ENCODE measurements around the gene CDON. TPM values are rescaled to one million over a fixed set of nuclear protein-coding genes. Genes with fewer than 3 reads are reported as not detected.

CDON gene
- total and polyA plus RNA-seq, 2 donors from 2014 or later = 0.45 to 4.0 TPM

DNA sequence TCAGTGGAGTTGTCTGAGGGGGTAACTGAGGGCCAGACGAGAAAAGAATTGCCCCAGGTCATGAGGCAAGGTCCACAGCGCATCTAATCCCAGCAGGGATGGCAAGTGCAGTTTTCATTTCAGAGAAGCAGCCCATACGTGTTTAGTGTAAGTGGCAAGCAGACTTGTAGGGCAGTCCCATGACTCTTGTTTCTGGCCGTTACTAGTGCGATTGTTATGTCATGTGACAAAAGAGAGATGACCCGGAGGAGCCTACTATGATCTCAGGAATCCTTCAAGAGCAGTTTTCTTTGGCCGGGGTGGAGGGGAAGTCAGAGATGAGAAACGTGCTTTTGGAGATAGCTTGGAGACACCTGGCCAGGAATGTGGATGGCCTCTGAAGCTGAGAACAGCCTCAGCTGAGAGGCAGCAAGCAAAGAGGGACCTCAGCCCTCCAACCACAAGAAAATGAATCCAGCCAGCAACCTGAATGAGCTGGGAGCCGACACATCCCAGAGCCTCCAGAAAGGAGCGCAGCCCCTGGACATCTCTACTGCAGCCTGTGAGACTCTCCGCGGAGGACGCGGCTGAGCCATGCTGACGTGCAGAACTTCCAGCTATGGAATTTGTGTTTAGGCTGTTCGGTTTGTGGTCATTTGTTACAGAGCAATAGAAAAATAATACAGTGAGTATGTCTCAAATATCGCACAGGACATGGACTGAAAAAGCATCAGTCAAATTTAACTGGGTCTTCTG, 44.1 kb upstream of the CDON start:
- Histone ChIP-seq H3K36me3 (ENCODE audit: control insufficient read depth in 2 of 3, insufficient read depth in 3 of 3, low read length in 3 of 3) (no peaks in the 10 kb centered on the region), H3K9me3 (ENCODE audit: control insufficient read depth in 2 of 3, insufficient read depth in 1 of 3, low read length in 3 of 3) (no peaks in the 10 kb centered on the region), H3K4me3 (ENCODE audit: low read length in 3 of 3) (no peak overlapping the region), H3K27ac (ENCODE audit: low read depth in 2 of 2, low read length in 2 of 2) (no peak overlapping the region), H3K4me1 (ENCODE audit: control insufficient read depth in 2 of 3, insufficient read depth in 2 of 3, low read depth in 1 of 3, low read length in 3 of 3) (peaks cover 0 to 2% (median 0%) of the 10 kb centered on the region in 3 donors), H3K27me3 (ENCODE audit: control insufficient read depth, insufficient read depth, low read length) (no peaks in the 10 kb centered on the region), H3K9ac (ENCODE audit: low read length in 3 of 3) (no peak overlapping the region)
- FAIRE-seq (no peak), DNase-seq (peak in 1 of 5 donors; percentile 22)
- TF ChIP-seq, protein P1, sequence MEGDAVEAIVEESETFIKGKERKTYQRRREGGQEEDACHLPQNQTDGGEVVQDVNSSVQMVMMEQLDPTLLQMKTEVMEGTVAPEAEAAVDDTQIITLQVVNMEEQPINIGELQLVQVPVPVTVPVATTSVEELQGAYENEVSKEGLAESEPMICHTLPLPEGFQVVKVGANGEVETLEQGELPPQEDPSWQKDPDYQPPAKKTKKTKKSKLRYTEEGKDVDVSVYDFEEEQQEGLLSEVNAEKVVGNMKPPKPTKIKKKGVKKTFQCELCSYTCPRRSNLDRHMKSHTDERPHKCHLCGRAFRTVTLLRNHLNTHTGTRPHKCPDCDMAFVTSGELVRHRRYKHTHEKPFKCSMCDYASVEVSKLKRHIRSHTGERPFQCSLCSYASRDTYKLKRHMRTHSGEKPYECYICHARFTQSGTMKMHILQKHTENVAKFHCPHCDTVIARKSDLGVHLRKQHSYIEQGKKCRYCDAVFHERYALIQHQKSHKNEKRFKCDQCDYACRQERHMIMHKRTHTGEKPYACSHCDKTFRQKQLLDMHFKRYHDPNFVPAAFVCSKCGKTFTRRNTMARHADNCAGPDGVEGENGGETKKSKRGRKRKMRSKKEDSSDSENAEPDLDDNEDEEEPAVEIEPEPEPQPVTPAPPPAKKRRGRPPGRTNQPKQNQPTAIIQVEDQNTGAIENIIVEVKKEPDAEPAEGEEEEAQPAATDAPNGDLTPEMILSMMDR (IDR thresholded peaks at IDR 0.05; ENCODE audit: borderline replicate concordance, extremely low read depth, insufficient read depth) = no peak
- intact Hi-C loops (cut with DNase I) = no loop called here

DNA sequence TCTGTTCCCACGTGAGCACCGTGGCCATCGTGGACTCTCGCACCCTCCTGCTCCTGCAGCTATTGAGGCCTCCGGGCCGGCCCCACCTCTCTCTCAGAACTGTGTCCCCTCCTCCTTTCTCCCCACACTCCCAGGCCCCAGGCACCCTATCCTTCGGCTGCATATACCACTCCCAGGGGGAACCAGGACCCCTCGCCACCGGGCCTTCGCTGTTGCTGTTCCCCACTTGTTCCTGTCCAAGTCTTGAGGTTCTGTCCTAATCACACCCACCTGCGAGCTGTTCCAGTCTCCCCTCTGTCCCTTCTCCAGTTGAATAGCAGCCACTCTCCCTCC, 43.0 kb upstream of the CDON start:
- Histone ChIP-seq H3K36me3 (ENCODE audit: control insufficient read depth in 2 of 3, insufficient read depth in 3 of 3, low read length in 3 of 3) (no peaks in the 10 kb centered on the region), H3K9me3 (ENCODE audit: control insufficient read depth in 2 of 3, insufficient read depth in 1 of 3, low read length in 3 of 3) (no peaks in the 10 kb centered on the region), H3K4me1 (ENCODE audit: control insufficient read depth in 2 of 3, insufficient read depth in 2 of 3, low read depth in 1 of 3, low read length in 3 of 3) (peaks cover 0 to 2% (median 0%) of the 10 kb centered on the region in 3 donors), H3K9ac (ENCODE audit: low read length in 3 of 3) (no peak overlapping the region), H3K27me3 (ENCODE audit: control insufficient read depth, insufficient read depth, low read length) (no peaks in the 10 kb centered on the region), H3K4me3 (ENCODE audit: low read length in 3 of 3) (no peak overlapping the region), H3K27ac (ENCODE audit: low read depth in 2 of 2, low read length in 2 of 2) (no peak overlapping the region)
- TF ChIP-seq, protein P1 (IDR thresholded peaks at IDR 0.05; ENCODE audit: borderline replicate concordance, extremely low read depth, insufficient read depth) = no peak
- intact Hi-C loops (cut with DNase I) = no loop called here
- DNase-seq (no peak), FAIRE-seq (no peak)

DNA sequence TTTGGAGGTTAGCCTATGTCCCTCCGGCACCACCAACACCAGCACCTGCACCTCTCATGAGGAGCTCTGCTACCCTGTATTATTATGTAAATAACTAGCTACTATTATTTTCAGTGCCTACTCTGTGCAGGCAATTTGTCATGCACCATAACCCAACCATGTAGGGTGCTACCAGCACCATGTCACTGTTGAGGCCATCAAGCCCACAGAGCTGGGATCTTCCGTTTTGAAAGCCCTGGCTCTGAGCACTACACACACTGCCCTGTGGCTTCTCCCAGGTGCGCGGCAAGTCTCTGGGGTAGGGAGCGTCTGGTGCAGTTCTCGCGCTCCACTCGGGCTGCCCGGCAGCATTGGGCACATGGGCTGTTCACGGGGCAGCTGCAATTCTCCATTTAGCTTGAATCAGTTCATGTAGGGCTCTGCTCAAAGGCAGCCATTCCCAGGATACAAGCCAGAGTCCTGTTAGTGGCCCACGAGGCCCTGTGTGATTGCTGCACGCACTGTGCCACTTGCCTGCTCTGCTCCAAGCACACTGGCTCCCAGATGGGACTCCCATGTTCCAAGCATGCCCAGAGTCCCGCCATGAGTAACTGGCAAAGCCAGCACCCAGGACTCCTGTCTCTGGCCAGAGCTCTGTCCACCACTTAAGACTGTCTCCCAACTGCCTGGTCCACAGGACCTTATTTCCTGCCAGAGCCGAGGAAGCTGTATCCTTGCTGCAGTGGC, 42.5 kb upstream of the CDON start:
- intact Hi-C loops (cut with DNase I) = no loop called here
- FAIRE-seq = no peak

More for the DNA sequence above, 42.5 kb upstream of the CDON start:
- Histone ChIP-seq H3K36me3 (ENCODE audit: control insufficient read depth in 2 of 3, insufficient read depth in 3 of 3, low read length in 3 of 3) (no peaks in the 10 kb centered on the region), H3K9me3 (ENCODE audit: control insufficient read depth in 2 of 3, insufficient read depth in 1 of 3, low read length in 3 of 3) (no peaks in the 10 kb centered on the region), H3K4me3 (ENCODE audit: low read length in 3 of 3) (no peak overlapping the region), H3K27me3 (ENCODE audit: control insufficient read depth, insufficient read depth, low read length) (no peaks in the 10 kb centered on the region), H3K4me1 (ENCODE audit: control insufficient read depth in 2 of 3, insufficient read depth in 2 of 3, low read depth in 1 of 3, low read length in 3 of 3) (peaks cover 0 to 2% (median 0%) of the 10 kb centered on the region in 3 donors), H3K9ac (ENCODE audit: low read length in 3 of 3) (no peak overlapping the region), H3K27ac (ENCODE audit: low read depth in 2 of 2, low read length in 2 of 2) (no peak overlapping the region)
- peak in 1 of 5 donors; percentile 43 for DNase-seq
- TF ChIP-seq, protein P1 (IDR thresholded peaks at IDR 0.05; ENCODE audit: borderline replicate concordance, extremely low read depth, insufficient read depth) = no peak
